Lung (tissue), 12 donors: ENCODE results near the gene GPRIN3. TPM values are rescaled to one million over a fixed set of nuclear protein-coding genes. Genes with fewer than 3 reads are reported as not detected.

Experiments
- ATAC-seq: fragments of 200-7000 bp; cut with Tn5 transposase; one replicate; pipeline ENCODE4 v1.9.1; 2020; ENCODE audit warnings: moderate number of reproducible peaks; ENCODE audit not compliant: insufficient read depth, low FRiP score
- DNase-seq, 3 donors: peaks; one replicate each; pipeline ENCODE4 v3.0.0-alpha.2; 2013 to 2017
- H3K27ac ChIP-seq, 2 donors: one replicate each; pipeline ENCODE4 v1.5.1; 2013; ENCODE audit warnings: mild to moderate bottlenecking in 2 of 2, moderate library complexity in 2 of 2, control low read depth in 1 of 2, inconsistent platforms in 1 of 2, low read depth in 1 of 2, low read length in 1 of 2
- H3K27me3 ChIP-seq, 3 donors: one replicate each; pipeline ENCODE4 v1.5.1; 2013; ENCODE audit warnings: low read length in 2 of 3; ENCODE audit not compliant: control insufficient read depth in 3 of 3, insufficient read depth in 3 of 3
- H3K36me3 ChIP-seq, 4 donors: one replicate each; pipeline ENCODE4 v1.5.1; 2013; ENCODE audit warnings: low read length in 4 of 4, mild to moderate bottlenecking in 1 of 4, moderate library complexity in 1 of 4; ENCODE audit not compliant: control insufficient read depth in 4 of 4, insufficient read depth in 4 of 4
- H3K4me1 ChIP-seq, 5 donors: one replicate each; pipeline ENCODE4 v1.5.1; 2013; ENCODE audit warnings: low read length in 5 of 5, mild to moderate bottlenecking in 2 of 5, moderate library complexity in 1 of 5; ENCODE audit not compliant: control insufficient read depth in 5 of 5, insufficient read depth in 5 of 5
- H3K4me3 ChIP-seq: one replicate; pipeline ENCODE4 v1.5.1; 2013; ENCODE audit warnings: mild to moderate bottlenecking, control low read depth, moderate library complexity
- H3K9ac ChIP-seq, 2 donors: one replicate each; pipeline ENCODE4 v1.5.1; 2013; ENCODE audit warnings: low read length in 2 of 2, control low read depth in 1 of 2; ENCODE audit not compliant: insufficient read depth in 1 of 2
- H3K9me3 ChIP-seq, 4 donors: one replicate each; pipeline ENCODE4 v1.5.1; 2013; ENCODE audit warnings: low read length in 3 of 4, mild to moderate bottlenecking in 1 of 4, moderate library complexity in 1 of 4; ENCODE audit not compliant: control insufficient read depth in 4 of 4, insufficient read depth in 3 of 4
- WGBS, 2 donors: extraction: QIAGEN DNeasy Blood & Tissue Kit; methylation state at CpG; one replicate each; pipeline ENCODE4 v1.1.7; 2013; 5-methylcytosine and 5-hydroxymethylcytosine counted together
- polyA plus RNA-seq, 2 donors: library from polyadenylated mRNA; stranded (reverse); fragments of 200-250 nt; gene quantifications; one replicate each; pipeline ENCODE4 v1.2.1, GENCODE V29; 2013
- total RNA-seq, 2 donors: library from RNA; depleted of rRNA in 1 of 2; stranded (reverse); fragments of >200 nt in 1 of 2; gene quantifications; one replicate each; pipeline ENCODE4 v1.2.1, GENCODE V29; 2014 to 2021
- TF ChIP-seq, protein P1 (sequence below): IDR thresholded peaks from 2 replicates; pipeline ENCODE4 v1.5.1; 2012; ENCODE audit warnings: mild to moderate bottlenecking; ENCODE audit errors: control extremely low read depth, extremely low read depth
- donor health status: control.
- donor health status: control.
- donor health status: Bipolar disorder and iron deficiency.
- donor health status: healthy.
- donor health status: DM: yes; HTN: yes; CAD: no.

Gene GPRIN3
- total and polyA plus RNA-seq, 4 donors, result 1.6 to 14.4 (median 4.3) TPM

DNA sequence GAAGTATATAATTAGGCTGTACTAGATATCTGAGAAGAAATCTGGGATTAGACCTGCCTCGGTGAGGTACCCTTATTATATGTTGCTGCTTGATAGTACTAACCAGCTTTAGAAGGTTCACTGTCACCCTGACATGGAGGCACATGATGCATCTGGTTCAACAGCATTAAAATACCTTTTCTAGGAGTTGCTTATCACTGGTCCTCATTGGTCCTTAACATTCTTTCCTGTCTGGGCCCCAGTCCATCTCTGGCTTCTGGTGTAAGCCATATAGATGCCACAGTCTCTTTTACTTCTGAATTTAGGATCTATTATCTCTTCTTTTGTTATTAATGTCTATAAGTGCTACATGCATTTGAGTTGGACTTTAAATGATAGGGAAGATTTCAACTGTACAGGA, 40.2 kb downstream of the GPRIN3 start:
- no peak overlapping the region for H3K4me3 ChIP-seq
- H3K9me3 ChIP-seq, result no peaks in the 10 kb centered on the region
- TF ChIP-seq, protein P1, sequence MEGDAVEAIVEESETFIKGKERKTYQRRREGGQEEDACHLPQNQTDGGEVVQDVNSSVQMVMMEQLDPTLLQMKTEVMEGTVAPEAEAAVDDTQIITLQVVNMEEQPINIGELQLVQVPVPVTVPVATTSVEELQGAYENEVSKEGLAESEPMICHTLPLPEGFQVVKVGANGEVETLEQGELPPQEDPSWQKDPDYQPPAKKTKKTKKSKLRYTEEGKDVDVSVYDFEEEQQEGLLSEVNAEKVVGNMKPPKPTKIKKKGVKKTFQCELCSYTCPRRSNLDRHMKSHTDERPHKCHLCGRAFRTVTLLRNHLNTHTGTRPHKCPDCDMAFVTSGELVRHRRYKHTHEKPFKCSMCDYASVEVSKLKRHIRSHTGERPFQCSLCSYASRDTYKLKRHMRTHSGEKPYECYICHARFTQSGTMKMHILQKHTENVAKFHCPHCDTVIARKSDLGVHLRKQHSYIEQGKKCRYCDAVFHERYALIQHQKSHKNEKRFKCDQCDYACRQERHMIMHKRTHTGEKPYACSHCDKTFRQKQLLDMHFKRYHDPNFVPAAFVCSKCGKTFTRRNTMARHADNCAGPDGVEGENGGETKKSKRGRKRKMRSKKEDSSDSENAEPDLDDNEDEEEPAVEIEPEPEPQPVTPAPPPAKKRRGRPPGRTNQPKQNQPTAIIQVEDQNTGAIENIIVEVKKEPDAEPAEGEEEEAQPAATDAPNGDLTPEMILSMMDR, result no peak
- no peak for DNase-seq
- 95 to 100% methylated on average over 1 of the region's 1 CpG for WGBS, 2 donors
- H3K9ac ChIP-seq, result no peak overlapping the region
- H3K27me3 ChIP-seq, result no peaks in the 10 kb centered on the region
- ATAC-seq, result no peak
- H3K36me3 ChIP-seq, result no peaks in the 10 kb centered on the region
- H3K27ac ChIP-seq, result peak overlapping the region in 1 of 2 donors; percentile 68
- peaks cover 0 to 16% (median 0%) of the 10 kb centered on the region in 5 donors for H3K4me1 ChIP-seq

DNA sequence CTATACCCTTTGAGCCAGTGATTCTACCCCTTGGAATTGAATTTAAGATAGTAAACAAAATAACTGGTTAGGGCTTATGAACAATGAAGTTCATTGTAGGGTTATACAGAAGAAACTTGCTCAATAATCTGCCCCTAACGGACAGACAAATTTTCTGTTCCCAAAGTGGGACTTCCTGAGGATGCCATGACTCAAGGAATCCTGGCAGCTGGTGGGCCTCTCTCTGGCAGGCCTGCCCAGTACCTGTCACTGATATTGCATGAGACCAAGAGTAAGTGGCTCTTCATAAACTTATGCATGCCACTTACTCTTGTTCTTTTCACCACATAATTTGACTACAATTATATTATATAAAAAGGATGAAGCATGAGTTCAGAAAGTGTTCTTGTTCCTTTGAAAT, 41.5 kb downstream of the GPRIN3 start:
- no peak for ATAC-seq
- TF ChIP-seq, protein P1, result no peak
- H3K27ac ChIP-seq, result peak overlapping the region in 1 of 2 donors; percentile 53

DNA sequence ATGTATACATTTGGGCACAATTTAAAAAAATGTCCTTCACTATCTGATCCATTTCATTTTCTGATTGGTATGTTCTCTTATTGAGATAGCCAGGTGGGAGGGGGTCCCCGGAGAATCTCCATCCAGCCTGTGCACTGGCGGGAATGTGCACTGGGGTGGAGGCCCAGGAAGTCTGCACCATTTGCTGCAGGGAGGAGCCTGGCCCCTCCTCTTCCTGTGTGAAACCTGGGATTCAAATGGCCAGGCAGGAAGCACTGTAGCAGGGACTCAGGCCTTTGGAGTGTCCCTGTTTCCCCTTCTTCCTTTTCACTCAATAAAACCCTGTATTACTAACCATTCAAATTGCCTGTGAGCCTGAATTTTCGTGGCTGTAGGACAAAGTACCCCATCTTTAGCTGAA, 44.3 kb downstream of the GPRIN3 start:
- no peak overlapping the region for H3K4me3 ChIP-seq
- no peak overlapping the region for H3K9ac ChIP-seq
- no peaks in the 10 kb centered on the region for H3K36me3 ChIP-seq
- DNase-seq, result no peak
- ATAC-seq, result no peak
- TF ChIP-seq, protein P1, result no peak
- H3K9me3 ChIP-seq, result peaks cover 0 to 2% (median 0%) of the 10 kb centered on the region in 4 donors
- 85 to 92% methylated on average over 3 of the region's 3 CpGs for WGBS, 2 donors
- peak overlapping the region in 1 of 2 donors; percentile 7 for H3K27ac ChIP-seq
- H3K4me1 ChIP-seq, result peaks cover 0 to 12% (median 0%) of the 10 kb centered on the region in 5 donors
- H3K27me3 ChIP-seq, result no peaks in the 10 kb centered on the region

More for the DNA sequence above, 41.5 kb downstream of the GPRIN3 start:
- WGBS, 2 donors, result 14 to 58% methylated on average over 1 of the region's 1 CpG
- no peak overlapping the region for H3K9ac ChIP-seq
- no peak overlapping the region for H3K4me3 ChIP-seq
- H3K27me3 ChIP-seq, result no peaks in the 10 kb centered on the region
- DNase-seq, result no peak
- H3K4me1 ChIP-seq, result peaks cover 0 to 16% (median 0%) of the 10 kb centered on the region in 5 donors
- no peaks in the 10 kb centered on the region for H3K36me3 ChIP-seq
- no peaks in the 10 kb centered on the region for H3K9me3 ChIP-seq
